ENCODE data around the gene TXK. TPM values are rescaled to one million over a fixed set of nuclear protein-coding genes. Genes with fewer than 3 reads are reported as not detected.

The TXK gene
- total RNA-seq, 1 donor: 0.90 TPM

DNA sequence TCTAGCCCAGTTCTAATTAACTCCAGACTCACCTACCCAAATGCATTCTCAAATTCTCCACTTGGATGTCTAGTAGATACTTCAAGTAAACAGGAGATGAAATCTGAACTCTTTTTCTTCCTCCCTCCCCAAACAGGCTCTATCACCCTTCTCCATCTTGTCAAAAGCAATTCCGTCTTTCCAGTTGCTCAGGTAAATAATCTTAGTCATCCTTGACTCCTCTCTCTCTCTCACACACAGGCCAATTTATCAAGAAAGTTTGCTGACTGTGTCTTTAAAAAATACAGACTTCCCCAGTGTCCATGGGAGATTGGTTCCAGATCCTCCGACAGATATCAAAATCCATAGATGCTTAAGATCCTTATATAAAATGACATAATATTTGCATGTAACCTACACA, 12.9 kb downstream of the TXK start:
- TF ChIP-seq, protein P1, sequence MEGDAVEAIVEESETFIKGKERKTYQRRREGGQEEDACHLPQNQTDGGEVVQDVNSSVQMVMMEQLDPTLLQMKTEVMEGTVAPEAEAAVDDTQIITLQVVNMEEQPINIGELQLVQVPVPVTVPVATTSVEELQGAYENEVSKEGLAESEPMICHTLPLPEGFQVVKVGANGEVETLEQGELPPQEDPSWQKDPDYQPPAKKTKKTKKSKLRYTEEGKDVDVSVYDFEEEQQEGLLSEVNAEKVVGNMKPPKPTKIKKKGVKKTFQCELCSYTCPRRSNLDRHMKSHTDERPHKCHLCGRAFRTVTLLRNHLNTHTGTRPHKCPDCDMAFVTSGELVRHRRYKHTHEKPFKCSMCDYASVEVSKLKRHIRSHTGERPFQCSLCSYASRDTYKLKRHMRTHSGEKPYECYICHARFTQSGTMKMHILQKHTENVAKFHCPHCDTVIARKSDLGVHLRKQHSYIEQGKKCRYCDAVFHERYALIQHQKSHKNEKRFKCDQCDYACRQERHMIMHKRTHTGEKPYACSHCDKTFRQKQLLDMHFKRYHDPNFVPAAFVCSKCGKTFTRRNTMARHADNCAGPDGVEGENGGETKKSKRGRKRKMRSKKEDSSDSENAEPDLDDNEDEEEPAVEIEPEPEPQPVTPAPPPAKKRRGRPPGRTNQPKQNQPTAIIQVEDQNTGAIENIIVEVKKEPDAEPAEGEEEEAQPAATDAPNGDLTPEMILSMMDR (IDR thresholded peaks at IDR 0.05; ENCODE audit: insufficient read depth, low read length): no peak
- no peak for DNase-seq (ENCODE audit: low read depth)

DNA sequence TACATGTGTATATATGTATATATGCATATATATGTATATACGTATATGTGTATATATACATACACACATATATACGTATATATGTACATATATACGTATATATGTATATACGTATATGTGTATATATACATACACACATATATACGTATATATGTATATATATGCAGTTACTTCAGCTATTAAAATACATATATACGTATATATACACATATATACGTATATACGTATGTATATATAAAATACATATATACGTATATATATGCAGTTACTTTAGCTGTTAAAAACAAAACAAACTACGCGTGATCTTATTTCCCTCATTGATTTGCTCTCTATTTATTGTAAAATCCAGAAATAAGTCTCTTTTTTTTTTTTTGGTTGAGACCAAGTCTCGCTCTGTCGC, 13.9 kb downstream of the TXK start:
- TF ChIP-seq, protein P1 (IDR thresholded peaks at IDR 0.05; ENCODE audit: insufficient read depth, low read length): no peak
- no peak for DNase-seq (ENCODE audit: low read depth)
- no peak overlapping the region for H3K4me3 ChIP-seq (ENCODE audit: low read depth, low read length)

More for the DNA sequence above, 12.9 kb downstream of the TXK start:
- H3K4me3 ChIP-seq (ENCODE audit: low read depth, low read length): no peak overlapping the region

DNA sequence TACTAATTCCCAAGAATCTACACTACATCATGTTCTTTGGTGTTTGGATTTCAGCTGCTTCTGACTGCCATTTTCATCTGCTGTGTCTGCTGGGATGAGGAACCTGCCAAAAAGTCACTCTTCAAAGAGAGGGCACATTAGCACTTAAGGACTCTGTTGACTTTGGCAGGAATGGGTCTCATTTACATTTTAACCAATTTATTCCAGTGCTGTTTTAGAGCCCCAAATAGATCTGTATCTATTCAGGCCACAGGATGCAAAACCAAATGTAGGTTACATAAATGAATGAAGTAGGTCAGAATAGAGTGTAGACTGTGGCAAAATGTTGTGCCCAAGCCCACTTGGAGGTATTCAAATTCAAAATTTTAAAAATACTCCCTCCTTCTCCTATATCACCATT, 14.4 kb downstream of the TXK start:
- H3K4me3 ChIP-seq (ENCODE audit: low read depth, low read length): no peak overlapping the region
- TF ChIP-seq, protein P1 (IDR thresholded peaks at IDR 0.05; ENCODE audit: insufficient read depth, low read length): no peak
- no peak for DNase-seq (ENCODE audit: low read depth)

DNA sequence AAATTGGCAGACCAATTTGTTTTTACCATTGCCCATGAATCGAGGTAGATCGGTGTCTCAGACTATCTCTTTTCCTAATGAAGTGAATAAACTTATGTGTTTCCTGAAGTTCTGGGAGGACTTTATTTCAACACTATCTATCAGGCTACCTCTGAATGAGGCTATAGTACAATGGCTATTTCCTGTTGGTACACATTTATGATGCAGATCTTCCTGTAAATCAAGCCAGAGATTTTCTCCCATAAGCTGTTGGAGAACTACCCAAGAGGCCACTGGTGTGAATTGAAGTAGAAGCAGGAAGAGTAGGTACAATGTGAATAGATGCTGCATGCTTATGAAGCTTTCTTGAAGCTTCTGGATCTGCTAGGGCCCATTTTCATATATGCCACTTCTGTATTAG, 16.0 kb downstream of the TXK start:
- no peak overlapping the region for H3K4me3 ChIP-seq (ENCODE audit: low read depth, low read length)
- TF ChIP-seq, protein P1 (IDR thresholded peaks at IDR 0.05; ENCODE audit: insufficient read depth, low read length): no peak
- no peak for DNase-seq (ENCODE audit: low read depth)

DNA sequence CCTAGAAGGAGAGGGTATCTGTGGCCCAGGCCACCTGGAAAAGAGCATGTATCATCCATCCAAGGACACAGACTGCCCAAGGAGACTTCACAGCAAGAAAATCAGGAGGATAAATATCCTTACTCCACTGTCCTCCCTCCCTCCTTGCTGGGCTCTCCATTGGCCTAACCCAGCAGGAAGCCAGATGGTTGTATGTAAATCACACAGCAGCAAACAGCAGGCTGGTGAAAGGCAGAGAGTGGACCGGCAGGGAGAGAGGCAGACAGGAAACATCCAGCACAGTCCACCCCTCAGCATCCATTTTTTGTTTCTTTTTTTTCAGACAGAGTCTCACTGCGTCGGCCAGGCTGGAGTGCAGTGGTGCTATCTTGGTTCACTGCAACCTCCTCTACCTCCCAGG, 17.5 kb downstream of the TXK start:
- TF ChIP-seq, protein P1 (IDR thresholded peaks at IDR 0.05; ENCODE audit: insufficient read depth, low read length): no peak
- no peak for DNase-seq (ENCODE audit: low read depth)
- no peak overlapping the region for H3K4me3 ChIP-seq (ENCODE audit: low read depth, low read length)

DNA sequence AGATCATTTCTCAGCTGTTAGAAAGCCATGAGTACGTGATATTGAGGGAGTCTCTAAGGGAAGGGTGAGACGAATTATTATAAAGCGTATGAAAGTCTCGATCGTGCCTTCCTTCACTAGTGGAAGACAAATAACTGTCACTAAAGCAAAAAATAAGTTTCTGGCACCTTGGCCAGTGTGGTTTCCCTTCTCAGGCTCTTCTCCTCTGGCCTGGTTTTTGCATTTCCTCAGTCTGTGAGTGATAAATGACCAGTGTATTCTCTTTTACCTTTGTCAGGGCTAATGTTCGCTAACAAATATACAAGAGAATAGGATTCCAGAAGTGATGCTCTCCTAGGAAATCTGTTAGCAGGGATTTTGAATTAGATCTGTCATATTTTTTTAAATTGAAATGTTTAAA, 19.6 kb downstream of the TXK start:
- DNase-seq (ENCODE audit: low read depth): no peak
- no peak overlapping the region for H3K4me3 ChIP-seq (ENCODE audit: low read depth, low read length)
- TF ChIP-seq, protein P1 (IDR thresholded peaks at IDR 0.05; ENCODE audit: insufficient read depth, low read length): no peak

DNA sequence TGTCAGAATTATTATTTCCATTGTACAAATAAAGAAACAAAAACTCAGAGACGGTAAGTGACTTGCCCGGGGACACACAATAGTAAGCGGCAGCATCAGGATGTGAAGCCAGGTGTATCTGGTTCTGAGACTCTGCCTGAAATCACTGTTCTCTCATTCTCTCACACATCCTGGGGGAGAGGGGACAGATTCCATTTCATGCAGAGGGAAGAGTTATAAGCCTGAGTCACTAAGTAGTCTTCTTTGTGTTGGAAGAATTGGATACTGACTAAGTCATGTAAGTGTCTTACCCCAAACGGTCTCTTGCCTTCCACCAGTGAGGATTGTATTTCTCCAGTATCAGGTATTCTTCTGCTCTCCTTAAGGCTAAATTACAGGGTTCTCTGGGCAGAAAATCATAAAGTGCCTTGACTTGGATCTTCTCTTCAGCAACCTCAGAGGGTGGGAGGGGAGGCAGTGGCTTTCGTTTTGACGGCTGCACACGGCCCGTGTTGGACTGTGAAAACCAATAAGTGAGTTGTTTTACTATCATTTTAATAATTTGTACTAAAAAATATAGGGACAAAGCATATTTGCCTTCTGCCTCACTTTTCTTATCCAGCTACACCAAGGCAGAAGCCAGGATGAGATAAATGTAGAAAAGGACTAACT, 21.9 kb downstream of the TXK start:
- peak; percentile 20 for DNase-seq (ENCODE audit: low read depth)
- H3K4me3 ChIP-seq (ENCODE audit: low read depth, low read length): no peak overlapping the region
- TF ChIP-seq, protein P1 (IDR thresholded peaks at IDR 0.05; ENCODE audit: insufficient read depth, low read length): no peak

Data from fibroblast of the aortic adventitia (primary cell).